ENCODE results near the gene SCAMP5. TPM values are rescaled to one million over a fixed set of nuclear protein-coding genes. Genes with fewer than 3 reads are reported as not detected.

Gene SCAMP5
- 0.52 and 0.79 TPM in 2 replicates for total RNA-seq

GRCh38 chr15:74995182-74995778 is at the start of gene SCAMP5:
Gene SCAMP5, plus strand, starts transcription at chr15:74995563. Its CDS starts 16,277 bp downstream, at chr15:75011840.

GRCh38 chr15:74956648-74957475 is 38.5 kb upstream of the SCAMP5 start, which contains the start of gene RPP25:
Gene RPP25, minus strand, starts transcription at chr15:74956772. Its CDS starts 189 bp downstream, at chr15:74956583.

GRCh38 chr15:75023181-75023871 is 28.0 kb downstream of the SCAMP5 start, which contains the start of gene PPCDC:
Gene PPCDC, plus strand, starts transcription at chr15:75023590. Its CDS starts 4,729 bp downstream, at chr15:75028319.

Other genes starting within 250 kb of the SCAMP5 start
- gene CYP1A2, start 246.7 kb upstream of the SCAMP5 start, total RNA-seq, result not detected in 2 replicates
- 20.3 and 25.5 TPM in 2 replicates for gene CSK, start 213.5 kb upstream of the SCAMP5 start, total RNA-seq
- not detected in 2 replicates for gene LMAN1L, start 182.7 kb upstream of the SCAMP5 start, total RNA-seq
- gene CPLX3, start 168.9 kb upstream of the SCAMP5 start, total RNA-seq, result under 0.01 TPM in 1 of 2 replicates, not detected in the other
- 7.4 and 8.2 TPM in 2 replicates for gene ULK3, start 152.4 kb upstream of the SCAMP5 start, total RNA-seq
- gene SCAMP2, start 122.2 kb upstream of the SCAMP5 start, total RNA-seq, result 8.8 and 9.1 TPM in 2 replicates
- gene MPI, start 105.5 kb upstream of the SCAMP5 start, total RNA-seq, result 39.7 and 54.4 TPM in 2 replicates
- gene FAM219B, start 88.7 kb upstream of the SCAMP5 start, total RNA-seq, result 25.5 and 30.3 TPM in 2 replicates
- gene COX5A, start 57.5 kb upstream of the SCAMP5 start, total RNA-seq, result 28.9 and 30.6 TPM in 2 replicates
- 0.34 and 1.4 TPM in 2 replicates for gene RPP25, start 38.8 kb upstream of the SCAMP5 start, total RNA-seq
- gene PPCDC, start 28.0 kb downstream of the SCAMP5 start, total RNA-seq, result 3.1 and 5.0 TPM in 2 replicates
- gene C15orf39, start 206.3 kb downstream of the SCAMP5 start, total RNA-seq, result 0.95 and 1.6 TPM in 2 replicates

Measured in bronchial smooth muscle cell (primary cell).